ENCODE measurements around the gene FAM32A.

The FAM32A gene

DNA sequence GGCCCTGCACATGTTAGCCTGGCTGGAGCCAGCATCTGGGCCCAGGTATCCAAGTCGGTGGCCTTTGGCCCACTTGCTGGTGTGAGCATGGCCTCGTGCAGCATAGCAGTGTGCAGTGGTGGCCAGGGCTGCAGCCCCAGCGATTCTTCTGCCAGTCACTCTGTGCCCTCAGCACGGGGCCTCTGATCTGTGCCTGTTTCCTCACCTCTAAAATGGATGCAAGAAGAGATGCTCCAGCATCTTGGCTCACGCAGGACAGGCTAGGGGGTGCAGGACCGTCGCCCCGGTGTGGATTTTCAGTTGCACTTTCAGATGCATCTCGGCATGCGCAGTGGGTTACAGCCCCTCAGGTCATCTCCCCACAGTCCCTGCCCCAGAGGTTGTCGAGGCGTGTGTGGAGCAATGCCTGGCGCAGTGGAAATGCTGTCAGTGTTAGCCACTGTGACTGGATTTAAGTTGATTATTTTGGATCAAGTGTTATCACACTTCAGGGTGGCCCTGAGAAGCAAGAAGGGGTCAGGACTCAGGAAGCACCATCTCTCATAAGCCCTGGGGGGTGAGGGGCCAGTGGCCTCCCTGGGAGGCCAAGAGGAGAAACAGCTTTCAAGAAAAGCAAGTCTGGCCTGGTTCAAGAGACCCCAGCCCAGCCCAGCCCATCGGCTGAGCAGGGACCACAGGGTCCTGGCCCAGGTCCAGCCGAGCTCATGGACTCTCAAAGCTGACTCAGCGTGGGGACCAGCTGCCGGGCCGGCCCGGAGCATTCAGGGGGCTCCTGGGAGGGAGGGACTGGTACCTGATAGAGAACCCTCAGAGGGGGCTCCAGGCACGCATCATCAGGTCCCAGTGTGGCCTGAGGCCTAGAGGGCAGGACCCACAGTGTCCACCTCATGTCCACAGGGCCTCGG, 40.3 kb downstream of the FAM32A start:
- DNase-seq (ENCODE audit: low spot score): no peak

DNA sequence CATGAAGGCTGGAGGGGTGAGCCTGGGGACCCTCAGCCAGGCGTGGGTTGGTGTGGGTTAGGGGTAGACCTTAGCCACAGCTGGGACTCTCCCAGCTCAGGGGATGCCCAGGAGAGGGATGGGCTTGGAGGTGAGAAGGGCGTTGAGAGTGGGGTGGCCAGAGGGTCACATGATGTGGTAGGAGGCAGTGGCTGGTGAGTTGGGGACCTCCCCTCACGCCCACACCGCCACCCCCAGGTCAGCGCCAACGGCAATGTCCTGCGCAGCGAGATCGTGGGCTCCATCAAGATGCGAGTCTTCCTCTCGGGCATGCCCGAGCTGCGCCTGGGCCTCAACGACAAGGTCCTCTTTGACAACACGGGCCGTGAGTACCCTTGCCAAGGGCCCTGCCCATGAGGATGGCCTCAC, 41.0 kb downstream of the FAM32A start:
- no peak for DNase-seq (ENCODE audit: low spot score)

DNA sequence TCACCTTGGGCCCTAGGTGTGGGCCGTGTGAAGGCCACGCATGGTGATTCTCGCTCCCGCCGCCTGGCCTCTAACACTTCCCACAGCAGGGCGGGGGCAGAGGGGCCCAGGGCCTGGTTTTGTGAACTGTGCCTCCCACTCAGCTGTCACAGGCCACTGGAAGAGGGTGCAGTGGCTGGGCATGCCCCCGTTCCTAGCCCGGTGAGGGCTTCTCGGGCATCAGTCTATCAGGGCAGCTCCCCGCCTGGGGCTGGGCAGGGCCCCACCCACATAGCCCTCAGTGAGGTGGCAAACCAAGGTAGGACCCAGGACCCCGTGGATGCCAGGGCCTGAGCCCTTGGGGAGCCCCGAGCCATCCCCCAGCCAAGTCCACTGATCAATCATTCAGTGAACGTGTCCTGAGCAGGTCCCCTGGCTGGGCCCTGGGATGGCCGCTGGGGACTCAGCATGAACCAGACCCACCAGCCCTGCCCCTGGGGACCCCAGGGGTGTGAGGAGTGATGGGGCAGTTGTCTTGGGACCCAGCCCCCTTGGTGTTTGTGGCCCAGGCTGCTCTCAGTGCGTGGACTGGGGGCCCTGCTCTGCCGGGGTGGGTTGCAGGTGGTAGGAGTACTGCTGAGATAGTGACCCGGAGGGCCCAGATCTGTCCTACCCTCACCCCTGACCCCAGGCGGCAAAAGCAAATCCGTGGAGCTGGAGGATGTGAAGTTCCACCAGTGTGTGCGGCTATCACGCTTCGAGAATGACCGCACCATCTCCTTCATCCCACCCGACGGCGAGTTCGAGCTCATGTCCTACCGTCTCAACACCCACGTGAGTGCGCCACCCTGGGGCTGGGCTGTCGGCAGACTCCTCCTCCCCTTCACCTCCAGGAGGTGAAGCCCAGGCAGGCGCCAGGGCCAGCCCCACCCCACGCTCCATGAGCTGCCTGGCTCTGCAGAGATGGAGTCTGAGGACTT, 41.9 kb downstream of the FAM32A start:
- no peak for DNase-seq (ENCODE audit: low spot score)

DNA sequence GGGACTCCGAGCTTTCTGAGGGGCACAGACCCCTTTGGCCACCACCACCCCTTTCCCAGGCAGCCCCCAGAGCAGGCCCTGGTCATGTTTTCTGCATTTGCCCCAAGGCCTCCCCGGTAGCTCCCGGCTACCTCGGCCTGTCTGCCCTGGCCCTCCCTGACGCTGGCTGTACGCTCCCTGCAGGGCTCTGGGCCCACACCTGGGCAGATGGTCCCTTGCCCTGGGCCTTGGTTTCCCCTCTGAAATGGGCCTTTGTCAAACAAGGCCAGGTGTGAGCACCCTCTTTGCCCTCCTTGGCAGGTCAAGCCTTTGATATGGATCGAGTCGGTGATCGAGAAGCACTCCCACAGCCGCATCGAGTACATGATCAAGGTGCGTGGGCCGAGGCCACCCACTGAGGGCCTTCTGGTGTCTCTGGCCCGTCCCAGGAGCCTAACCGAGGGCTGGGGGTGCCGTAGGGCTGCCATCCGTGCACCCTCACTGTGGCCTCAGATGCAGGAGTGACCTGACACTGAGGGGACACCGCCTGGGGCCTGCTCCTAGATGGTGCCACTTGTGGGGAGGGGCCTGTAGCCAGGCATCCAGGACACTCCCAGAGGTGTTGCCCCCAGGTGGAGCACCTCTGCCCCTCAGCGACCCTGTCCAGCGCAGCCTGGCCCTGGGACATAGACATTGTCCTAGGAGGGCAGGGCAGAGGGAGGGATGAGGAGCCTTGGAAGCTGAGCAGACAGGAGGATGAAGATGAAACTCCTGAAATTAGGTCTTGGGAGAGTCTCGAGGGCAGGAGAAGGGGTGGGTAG, 42.8 kb downstream of the FAM32A start:
- DNase-seq (ENCODE audit: low spot score): no peak

DNA sequence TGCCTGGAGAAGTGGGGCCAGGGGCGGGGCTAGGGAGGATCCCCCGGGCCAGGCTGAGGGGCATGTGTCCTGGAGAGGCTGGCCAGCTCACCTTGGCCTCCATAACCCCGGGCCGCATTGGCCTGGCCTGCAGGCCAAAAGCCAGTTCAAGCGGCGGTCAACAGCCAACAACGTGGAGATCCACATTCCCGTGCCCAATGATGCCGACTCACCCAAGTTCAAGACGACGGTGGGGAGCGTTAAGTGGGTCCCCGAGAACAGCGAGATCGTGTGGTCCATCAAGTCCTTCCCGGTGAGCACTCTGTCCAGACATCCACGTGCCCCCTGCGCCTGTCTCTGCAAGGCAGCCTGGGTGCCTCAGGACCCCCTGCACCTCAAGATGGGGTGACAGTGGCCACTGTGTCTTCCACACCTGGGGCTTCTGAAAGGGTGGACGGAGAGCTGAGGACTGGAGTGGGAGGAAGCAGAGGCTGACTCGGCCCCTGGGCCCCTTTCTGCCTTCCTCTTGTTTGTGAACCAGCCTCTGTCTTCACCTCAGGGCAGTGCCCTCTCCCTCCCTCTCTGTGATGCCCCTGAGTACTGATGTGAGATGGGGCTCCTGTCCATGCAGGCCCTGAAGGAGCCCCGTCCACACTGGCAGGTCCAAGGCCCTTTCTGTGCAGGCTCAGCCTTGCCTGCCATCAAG, 43.6 kb downstream of the FAM32A start:
- DNase-seq (ENCODE audit: low spot score): no peak

DNA sequence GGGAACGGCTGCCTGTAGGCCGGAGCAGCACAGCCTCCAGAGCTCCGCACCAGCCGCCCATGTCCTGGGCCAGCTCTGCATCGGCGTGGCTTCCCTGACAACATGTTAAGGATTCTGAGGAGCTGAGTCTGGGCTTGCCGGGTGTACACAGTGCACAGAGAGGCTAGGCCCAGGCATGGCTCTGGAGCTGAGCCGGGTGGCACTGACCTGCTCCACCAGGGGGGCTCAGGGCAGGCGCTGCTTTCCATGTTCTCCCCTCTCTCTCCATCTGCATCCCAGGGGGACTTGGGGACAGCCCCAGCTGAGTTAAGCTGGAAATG, 44.1 kb downstream of the FAM32A start:
- no peak for DNase-seq (ENCODE audit: low spot score)

DNA sequence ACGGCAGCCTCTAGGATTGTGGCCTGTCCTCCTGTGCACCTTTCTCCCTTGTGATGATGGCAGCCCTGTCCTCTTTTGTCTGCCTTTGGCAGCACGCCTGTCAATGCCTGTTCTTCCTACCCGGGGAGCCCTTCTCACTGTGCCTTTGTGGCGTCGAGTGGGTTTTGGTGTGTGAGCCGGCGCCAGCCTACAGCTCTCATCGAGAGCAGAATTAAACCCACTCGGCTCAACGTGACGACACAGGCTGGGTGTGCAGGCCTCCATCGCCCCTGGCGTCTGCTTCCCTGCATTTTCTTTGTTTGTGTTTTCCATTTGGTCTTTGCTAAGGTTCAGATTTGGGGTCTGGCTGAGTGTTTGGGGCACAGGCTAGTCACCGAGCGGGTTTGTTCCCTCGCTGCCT, 46.9 kb downstream of the FAM32A start:
- no peak for DNase-seq (ENCODE audit: low spot score)

DNA sequence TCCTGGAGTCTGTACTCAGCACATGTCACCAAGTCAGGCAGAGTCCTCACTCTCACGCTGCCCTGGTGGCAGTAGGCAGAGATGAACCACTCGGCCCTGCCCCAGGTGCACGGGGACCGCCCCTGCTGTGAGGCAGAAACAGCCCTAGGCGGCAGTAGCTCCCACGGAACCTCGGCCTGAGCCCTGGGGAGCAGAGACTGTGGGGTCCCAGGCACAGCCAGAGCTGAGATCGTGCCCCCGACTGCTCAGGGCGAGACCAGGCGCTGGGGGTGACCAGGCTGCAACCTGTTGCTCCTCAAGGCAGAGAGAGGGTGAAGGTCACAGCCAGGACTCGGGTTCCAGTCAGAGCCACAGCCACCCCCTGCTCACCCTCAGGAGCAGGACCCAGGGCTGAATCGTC, 47.4 kb downstream of the FAM32A start:
- DNase-seq (ENCODE audit: low spot score): no peak

DNA sequence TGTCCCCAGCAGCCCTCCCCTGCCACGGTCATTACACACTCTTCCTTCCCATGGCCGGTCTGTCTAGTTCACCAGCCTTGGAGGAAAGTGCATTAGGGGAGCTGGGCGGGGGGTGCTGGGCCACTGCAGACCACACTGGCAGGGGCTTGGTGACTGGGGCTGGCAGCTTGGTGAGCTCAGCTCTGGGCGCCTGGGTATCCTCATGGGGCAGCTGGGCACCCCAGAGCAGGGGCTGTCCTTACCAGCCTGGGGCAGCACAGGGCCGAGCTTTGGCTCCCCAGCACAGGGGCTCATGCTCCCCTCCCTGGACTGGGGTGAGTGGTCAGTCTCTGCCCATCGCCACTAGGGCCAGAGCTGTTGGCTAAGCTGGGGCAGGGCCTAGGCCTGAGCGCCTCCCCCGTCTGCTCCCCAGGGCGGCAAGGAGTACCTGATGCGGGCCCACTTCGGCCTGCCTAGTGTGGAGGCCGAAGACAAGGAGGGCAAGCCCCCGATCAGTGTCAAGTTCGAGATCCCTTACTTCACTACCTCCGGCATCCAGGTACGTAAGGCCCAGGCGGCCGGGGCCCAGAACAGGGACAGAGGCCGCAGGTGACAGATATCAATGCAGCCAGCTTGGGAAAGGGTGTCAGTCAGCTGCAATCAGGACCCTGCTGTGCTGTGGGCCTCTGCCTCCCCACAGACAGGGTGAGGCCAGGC, 48.0 kb downstream of the FAM32A start:
- no peak for DNase-seq (ENCODE audit: low spot score)

DNA sequence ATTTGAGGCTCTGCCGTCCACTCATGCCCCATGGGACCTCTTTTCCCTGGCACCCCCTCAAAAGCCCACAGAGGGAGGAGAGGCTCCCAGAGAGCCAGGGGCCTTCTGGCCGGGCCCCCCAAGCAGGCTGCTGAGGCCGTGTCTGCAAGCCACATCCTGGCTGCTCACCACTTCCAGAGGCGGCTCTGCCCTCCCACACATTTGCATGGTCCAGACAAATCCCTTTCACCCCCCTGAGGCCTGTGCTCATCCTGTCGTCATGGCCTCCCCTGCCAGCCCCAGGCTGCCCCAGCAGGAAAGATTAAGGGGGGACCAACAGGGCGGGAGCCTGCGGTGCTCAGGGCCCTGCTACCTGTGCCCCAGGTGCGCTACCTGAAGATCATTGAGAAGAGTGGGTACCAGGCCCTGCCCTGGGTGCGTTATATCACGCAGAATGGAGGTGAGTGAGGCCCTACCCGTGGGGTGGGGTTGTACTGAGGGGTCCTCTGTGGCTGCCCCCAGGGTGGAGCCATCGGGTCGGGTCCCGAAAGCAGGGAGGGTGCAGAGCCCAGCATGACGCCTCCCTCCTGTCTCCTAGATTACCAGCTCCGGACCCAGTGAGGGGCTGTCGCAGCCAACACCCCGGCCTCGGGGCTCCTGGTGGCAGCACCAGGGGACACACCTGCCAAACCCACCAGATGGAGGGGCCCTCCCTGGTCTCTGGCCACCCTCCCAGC, 48.8 kb downstream of the FAM32A start:
- no peak for DNase-seq (ENCODE audit: low spot score)

DNA sequence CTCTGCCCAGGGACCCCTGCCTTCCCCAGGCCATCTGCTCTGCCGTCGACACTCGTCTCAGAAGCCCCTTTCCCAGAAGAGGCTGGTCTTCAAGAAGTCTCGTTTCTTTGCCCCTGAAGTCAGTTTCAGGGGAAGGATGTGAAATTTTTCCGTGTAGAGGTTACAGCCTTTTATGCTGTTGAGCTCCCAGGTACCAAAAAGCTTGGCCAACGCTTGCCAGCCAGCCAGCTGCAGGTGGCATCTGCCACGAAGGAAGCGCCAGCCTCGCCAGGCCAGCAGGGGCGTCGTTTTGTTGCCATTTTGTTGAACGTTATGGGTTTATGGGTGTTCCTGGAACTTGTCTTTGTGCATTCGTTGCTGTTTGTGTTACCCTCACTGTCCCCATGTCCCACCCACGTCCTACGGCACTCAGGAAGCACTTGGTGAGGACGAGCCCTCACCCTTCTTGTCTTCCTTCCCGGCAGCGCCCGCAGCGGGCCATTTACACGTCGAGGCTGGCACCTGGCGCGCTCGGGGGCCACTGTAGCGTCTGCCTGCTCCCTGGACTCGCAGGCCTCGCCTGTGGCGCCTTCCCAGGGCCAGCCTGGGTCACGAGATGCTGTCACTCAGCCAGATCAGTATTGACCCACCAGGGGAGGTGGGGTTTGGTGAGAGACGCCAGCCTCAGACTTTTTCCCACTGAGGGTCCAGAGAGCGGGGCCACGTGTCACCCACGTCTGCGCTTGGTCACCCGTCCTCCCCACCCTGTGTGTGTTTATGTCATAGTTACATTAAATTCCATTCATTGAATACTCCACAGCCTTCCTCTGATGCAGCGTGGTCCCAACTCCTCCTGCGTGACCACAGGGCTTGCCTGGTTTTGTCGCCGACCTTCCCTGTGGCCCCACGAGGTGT, 49.6 kb downstream of the FAM32A start:
- DNase-seq (ENCODE audit: low spot score): no peak

DNA sequence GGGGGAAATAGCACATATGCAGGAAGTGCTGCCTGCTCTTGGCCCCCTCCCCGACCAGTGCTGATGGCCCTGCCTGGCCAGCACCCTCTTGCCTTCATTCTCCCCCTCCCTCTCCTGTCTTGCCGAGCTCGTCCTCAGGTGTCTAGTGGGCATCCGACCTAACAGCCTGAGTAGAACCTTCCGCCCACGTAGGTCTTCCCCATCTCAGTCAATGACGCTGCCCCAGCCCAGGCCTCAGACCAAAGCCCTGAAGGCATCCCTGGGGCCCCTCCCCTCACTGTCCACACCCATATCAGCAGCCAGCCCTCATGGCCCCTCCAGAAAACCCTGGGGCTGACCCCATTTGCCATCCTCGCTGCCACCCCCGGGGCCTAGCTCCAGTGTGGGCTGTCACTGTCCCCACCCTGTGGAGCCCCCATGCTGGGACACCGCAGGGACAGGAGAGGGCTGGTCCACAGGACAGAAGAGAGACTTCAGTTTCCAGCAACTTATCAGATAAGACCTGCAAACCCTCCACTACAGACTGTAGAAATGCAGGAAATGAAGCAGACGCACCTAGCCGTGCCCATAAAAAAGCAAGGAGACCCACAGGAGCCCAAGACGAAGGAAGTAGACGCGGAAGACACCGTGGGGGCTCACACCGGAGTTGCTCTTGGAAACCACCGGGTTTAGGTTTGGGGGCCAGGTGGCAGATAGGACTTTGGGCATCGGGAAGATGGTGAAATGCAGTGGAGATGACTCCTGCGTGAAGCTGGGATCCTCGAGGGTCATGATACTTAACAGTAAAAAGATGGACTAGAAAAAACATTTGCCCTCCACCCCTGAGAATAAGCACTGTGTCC, 50.8 kb downstream of the FAM32A start:
- DNase-seq (ENCODE audit: low spot score): no peak

Data from Ammon's horn (tissue), 1 donor.